ENCODE measurements around the gene FOXK1. TPM values are rescaled to one million over a fixed set of nuclear protein-coding genes. Genes with fewer than 3 reads are reported as not detected.
A peak's percentile ranks its signal among the peaks of the same experiment; 100 is the strongest.
"Not testable (repeated sequence)": the region's sequence is repeated elsewhere in the genome, so short reads cannot be mapped to it uniquely, and the experiment has no call there.

Gene FOXK1
- total RNA-seq, 1 donor from 2014 or later = 17.6 TPM

DNA sequence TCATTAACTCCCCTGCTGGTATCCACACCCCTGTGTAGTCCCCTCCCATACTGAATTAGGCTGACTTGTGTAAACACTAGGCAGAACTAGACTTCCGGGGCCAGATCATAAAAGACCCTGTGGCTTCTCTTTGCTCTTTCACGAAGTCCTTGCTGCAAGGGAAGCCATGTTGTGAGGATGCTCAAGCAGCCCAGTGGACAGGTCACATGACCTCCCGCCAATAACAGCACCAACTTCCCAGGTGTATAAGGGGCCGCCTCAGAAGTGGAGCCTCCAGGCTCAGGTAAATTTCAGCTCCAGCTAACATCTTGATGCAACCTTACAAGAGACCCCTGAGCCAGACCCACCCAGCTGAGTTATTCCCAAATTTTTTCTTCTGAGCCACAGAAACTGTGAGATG, 11.3 kb upstream of the FOXK1 start:
- FAIRE-seq (no peak), DNase-seq (ENCODE audit: low read depth) (no peak)
- TF ChIP-seq, protein P1, sequence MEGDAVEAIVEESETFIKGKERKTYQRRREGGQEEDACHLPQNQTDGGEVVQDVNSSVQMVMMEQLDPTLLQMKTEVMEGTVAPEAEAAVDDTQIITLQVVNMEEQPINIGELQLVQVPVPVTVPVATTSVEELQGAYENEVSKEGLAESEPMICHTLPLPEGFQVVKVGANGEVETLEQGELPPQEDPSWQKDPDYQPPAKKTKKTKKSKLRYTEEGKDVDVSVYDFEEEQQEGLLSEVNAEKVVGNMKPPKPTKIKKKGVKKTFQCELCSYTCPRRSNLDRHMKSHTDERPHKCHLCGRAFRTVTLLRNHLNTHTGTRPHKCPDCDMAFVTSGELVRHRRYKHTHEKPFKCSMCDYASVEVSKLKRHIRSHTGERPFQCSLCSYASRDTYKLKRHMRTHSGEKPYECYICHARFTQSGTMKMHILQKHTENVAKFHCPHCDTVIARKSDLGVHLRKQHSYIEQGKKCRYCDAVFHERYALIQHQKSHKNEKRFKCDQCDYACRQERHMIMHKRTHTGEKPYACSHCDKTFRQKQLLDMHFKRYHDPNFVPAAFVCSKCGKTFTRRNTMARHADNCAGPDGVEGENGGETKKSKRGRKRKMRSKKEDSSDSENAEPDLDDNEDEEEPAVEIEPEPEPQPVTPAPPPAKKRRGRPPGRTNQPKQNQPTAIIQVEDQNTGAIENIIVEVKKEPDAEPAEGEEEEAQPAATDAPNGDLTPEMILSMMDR (IDR thresholded peaks at IDR 0.05; ENCODE audit: insufficient read depth, low read length, severe bottlenecking) = no peak
- Histone ChIP-seq H3K36me3 (ENCODE audit: control insufficient read depth, insufficient read depth, low read length) (no peaks in the 10 kb centered on the region), H3K4me3 (ENCODE audit: low read depth, low read length) (no peak overlapping the region), H3K27me3 (ENCODE audit: control insufficient read depth, insufficient read depth, low read length) (no peaks in the 10 kb centered on the region)

DNA sequence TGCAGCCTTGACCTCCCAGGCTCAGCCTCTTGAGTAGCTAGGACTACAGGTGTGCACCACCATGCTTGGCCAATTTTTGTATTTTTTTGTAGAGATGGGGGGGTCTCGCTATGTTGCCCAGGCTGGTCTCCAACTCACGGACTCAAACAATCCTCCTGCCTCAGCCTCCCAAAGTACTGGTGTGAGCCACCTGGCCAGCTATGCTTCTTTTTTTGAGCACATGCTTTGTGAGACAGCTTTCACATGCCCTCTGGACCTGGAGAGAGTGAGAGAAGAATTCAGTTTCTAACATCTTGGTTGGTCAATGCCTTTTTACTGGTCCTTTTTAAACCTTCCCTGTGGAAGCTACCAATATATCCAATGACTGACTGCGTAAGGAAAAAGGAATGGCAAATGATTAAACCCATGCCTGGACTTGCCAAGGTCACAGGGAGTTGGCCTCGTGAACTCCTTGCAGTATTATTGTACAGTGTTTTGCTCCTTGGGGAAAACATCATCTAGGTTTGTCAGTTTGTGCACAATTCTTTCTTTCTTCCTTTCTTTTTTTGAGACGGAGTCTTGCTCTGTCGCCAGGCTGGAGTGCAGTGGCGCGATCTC, 6.2 kb upstream of the FOXK1 start:
- Histone ChIP-seq H3K36me3 (ENCODE audit: control insufficient read depth, insufficient read depth, low read length) (no peaks in the 10 kb centered on the region), H3K27me3 (ENCODE audit: control insufficient read depth, insufficient read depth, low read length) (no peaks in the 10 kb centered on the region), H3K4me3 (ENCODE audit: low read depth, low read length) (no peak overlapping the region)
- FAIRE-seq (no peak), DNase-seq (ENCODE audit: low read depth) (peak; percentile 33)
- TF ChIP-seq, protein P1 (IDR thresholded peaks at IDR 0.05; ENCODE audit: insufficient read depth, low read length, severe bottlenecking) = no peak

DNA sequence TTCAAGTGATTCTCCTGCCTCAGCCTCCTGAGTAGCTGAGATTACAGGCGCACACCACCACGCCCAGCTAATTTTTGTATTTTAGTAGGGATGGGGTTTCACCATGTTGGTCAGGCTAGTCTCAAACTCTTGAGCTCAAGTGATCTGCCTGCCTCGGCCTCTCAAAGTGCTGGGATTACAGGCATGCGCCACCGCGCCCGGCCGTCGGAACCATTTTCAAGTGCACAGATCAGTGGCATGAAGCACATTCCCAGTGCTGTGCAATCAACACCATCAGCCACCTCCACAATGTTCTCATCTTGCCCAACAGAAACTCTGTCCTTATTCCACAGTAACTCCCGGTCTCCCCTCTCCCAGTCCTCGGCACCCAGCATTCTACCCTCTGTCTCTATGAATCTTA, 4.6 kb upstream of the FOXK1 start:
- not testable (repeated sequence) for FAIRE-seq; DNase-seq (ENCODE audit: low read depth); H3K4me3 ChIP-seq (ENCODE audit: low read depth, low read length); H3K27me3 ChIP-seq (ENCODE audit: control insufficient read depth, insufficient read depth, low read length); H3K36me3 ChIP-seq (ENCODE audit: control insufficient read depth, insufficient read depth, low read length)

DNA sequence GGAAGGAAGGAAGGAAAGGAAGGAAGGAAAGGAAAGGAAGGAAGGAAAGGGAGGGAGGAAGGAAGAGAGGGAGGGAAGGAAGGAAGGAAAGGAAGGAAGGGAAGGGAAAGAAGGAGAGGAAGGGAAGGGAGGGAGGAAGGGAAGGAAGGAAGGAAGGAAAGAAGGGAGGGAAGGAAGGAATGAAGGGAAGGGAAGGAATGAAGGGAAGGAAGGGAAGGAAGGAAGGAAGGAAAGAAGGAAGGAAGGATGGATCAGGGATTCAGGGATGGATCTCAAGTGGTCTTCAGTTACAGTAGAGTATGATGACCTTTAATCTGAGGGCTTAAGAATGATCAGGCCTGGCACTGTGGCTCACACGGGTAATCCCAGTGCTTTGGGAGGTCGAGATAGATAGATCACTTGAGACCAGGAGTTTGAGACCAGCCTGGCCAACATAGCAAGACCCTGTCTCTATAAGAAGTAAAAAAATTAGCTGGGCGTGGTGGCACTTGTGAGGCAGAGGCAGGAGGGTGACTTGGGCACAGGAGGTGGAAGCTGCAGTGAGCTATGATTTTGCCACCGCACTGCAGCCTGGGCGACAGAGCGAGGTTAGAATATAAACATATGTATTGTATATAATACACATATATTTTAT, 760 bp upstream of the FOXK1 start:
- no peaks in the 10 kb centered on the region for H3K27me3 ChIP-seq (ENCODE audit: control insufficient read depth, insufficient read depth, low read length)
- H3K36me3 ChIP-seq (ENCODE audit: control insufficient read depth, insufficient read depth, low read length) = peaks cover 4% of the 10 kb centered on the region
- no peak for DNase-seq (ENCODE audit: low read depth)
- FAIRE-seq = no peak
- TF ChIP-seq, protein P1 (IDR thresholded peaks at IDR 0.05; ENCODE audit: insufficient read depth, low read length, severe bottlenecking) = no peak
- peak overlapping the region; percentile 91 for H3K4me3 ChIP-seq (ENCODE audit: low read depth, low read length)

DNA sequence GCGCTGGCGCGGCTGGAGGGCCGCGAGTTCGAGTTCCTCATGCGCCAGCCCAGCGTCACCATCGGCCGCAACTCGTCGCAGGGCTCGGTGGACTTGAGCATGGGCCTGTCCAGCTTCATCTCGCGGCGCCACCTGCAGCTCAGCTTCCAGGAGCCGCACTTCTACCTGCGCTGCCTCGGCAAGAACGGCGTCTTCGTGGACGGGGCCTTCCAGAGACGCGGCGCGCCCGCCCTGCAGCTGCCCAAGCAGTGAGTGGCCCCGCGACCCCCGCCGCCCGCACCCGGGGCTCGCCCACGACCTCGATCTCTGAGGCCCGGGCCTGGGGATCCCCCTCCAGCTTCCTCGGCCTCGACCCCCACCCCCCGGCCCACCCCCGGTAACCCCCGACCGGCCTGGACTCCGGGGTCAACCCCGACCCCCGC, 537 bp downstream of the FOXK1 start:
- DNase-seq (ENCODE audit: low read depth) = peak; percentile 44
- H3K27me3 ChIP-seq (ENCODE audit: control insufficient read depth, insufficient read depth, low read length) = no peaks in the 10 kb centered on the region
- no peak for FAIRE-seq
- H3K36me3 ChIP-seq (ENCODE audit: control insufficient read depth, insufficient read depth, low read length) = peaks cover 4% of the 10 kb centered on the region
- H3K4me3 ChIP-seq (ENCODE audit: low read depth, low read length) = peak overlapping the region; percentile 91
- TF ChIP-seq, protein P1 (IDR thresholded peaks at IDR 0.05; ENCODE audit: insufficient read depth, low read length, severe bottlenecking) = peak; percentile 38

DNA sequence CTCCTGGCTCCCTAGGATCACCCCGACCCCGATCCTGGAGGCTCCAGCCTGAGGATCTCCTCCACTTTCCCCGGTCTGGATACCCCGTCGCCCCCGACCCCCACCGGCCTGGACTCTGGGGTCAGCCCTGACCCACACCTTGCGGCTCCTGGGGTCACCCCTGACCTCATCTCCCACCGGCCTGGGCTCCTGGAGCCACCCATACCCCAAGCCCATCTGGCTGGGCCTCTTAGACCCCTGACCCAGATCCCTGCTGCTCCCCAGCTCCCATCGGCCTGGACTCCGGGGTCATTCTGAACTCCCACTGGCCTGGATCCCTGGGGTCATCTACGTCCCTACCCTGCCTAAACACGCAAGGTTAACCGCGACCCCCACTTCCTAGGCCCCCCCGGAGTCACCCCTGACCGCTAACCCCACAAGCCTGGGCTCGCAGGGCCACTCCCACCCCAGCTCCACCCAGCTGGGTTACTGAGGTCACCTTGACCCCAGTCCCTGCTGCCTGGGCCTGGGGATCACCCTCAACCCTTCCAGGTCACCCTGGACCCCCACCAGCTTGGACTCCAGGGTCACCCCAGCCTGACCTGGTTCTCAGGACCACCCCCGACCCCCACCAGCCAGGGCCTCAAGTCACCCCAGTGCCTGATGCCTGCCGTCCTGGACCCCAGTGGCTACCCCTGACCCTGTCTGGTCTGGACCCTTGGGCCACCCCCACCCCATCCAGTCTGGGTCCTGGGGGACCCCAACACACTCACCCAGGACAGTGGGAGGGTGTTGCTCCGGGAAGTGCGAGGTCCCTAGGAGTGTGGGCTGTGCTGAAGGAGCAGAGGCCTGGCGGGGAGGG, 1.2 kb downstream of the FOXK1 start:
- TF ChIP-seq, protein P1 (IDR thresholded peaks at IDR 0.05; ENCODE audit: insufficient read depth, low read length, severe bottlenecking) = no peak
- peaks cover 4% of the 10 kb centered on the region for H3K36me3 ChIP-seq (ENCODE audit: control insufficient read depth, insufficient read depth, low read length)
- peak; percentile 29 for DNase-seq (ENCODE audit: low read depth)
- peak overlapping the region; percentile 91 for H3K4me3 ChIP-seq (ENCODE audit: low read depth, low read length)
- no peaks in the 10 kb centered on the region for H3K27me3 ChIP-seq (ENCODE audit: control insufficient read depth, insufficient read depth, low read length)
- no peak for FAIRE-seq

All from bronchial epithelial cell (primary cell).